ENCODE results near the gene ST8SIA4.

DNA sequence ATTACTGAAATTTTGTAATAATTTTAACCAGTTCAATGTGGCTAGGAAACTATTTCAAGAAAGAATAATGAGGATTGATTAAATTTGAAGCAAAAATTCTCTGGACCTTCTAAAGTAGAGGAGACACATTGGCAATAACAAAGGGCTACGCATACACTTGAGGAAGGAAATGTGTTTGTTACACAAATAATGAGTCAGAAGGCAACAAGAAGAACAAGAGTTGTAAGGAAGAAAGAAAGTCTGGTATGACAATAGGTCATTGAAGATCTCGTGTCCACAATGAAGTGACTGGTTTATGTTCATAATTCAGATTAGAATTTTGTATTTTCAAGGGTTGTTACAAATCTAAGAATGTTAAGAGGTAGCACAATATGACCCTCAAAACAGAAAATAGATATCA is 25.8 kb downstream of the ST8SIA4 start:
- TF ChIP-seq JUND (IDR thresholded peaks at IDR 0.05), result no peak
- TF ChIP-seq, protein P1, sequence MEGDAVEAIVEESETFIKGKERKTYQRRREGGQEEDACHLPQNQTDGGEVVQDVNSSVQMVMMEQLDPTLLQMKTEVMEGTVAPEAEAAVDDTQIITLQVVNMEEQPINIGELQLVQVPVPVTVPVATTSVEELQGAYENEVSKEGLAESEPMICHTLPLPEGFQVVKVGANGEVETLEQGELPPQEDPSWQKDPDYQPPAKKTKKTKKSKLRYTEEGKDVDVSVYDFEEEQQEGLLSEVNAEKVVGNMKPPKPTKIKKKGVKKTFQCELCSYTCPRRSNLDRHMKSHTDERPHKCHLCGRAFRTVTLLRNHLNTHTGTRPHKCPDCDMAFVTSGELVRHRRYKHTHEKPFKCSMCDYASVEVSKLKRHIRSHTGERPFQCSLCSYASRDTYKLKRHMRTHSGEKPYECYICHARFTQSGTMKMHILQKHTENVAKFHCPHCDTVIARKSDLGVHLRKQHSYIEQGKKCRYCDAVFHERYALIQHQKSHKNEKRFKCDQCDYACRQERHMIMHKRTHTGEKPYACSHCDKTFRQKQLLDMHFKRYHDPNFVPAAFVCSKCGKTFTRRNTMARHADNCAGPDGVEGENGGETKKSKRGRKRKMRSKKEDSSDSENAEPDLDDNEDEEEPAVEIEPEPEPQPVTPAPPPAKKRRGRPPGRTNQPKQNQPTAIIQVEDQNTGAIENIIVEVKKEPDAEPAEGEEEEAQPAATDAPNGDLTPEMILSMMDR (IDR thresholded peaks at IDR 0.05; ENCODE audit: low read depth, low read length, missing input control), result no peak
- TF ChIP-seq GABPA (IDR thresholded peaks at IDR 0.05 in 1 of 2, conservative IDR thresholded peaks at IDR 0.05 in 1 of 2), result no peak
- TF ChIP-seq RAD21 (IDR thresholded peaks at IDR 0.05), result no peak
- TF ChIP-seq EGR1 (IDR thresholded peaks at IDR 0.05; ENCODE audit: low read depth in 2 of 2), result no peak
- TF ChIP-seq TAF1 (conservative IDR thresholded peaks at IDR 0.05), result no peak
- no peak for TF ChIP-seq HNF4A (conservative IDR thresholded peaks at IDR 0.05)
- TF ChIP-seq, protein P2, sequence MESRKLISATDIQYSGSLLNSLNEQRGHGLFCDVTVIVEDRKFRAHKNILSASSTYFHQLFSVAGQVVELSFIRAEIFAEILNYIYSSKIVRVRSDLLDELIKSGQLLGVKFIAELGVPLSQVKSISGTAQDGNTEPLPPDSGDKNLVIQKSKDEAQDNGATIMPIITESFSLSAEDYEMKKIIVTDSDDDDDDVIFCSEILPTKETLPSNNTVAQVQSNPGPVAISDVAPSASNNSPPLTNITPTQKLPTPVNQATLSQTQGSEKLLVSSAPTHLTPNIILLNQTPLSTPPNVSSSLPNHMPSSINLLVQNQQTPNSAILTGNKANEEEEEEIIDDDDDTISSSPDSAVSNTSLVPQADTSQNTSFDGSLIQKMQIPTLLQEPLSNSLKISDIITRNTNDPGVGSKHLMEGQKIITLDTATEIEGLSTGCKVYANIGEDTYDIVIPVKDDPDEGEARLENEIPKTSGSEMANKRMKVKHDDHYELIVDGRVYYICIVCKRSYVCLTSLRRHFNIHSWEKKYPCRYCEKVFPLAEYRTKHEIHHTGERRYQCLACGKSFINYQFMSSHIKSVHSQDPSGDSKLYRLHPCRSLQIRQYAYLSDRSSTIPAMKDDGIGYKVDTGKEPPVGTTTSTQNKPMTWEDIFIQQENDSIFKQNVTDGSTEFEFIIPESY (IDR thresholded peaks at IDR 0.05), result no peak

Data from liver (tissue), 3 donors.